NB4 (cell line): ENCODE measurements around the gene PROX1.

Experiments used
- DNase-seq: peaks from one replicate; pipeline ENCODE4 v3.0.0; 2010; ENCODE audit warnings: low read depth
- H3K4me3 ChIP-seq: one replicate; pipeline ENCODE4 v1.5.1; 2011; ENCODE audit warnings: mild to moderate bottlenecking, low read depth, low read length, moderate library complexity
- MYC ChIP-seq: IDR thresholded peaks from 2 replicates; pipeline ENCODE4 v1.6.1; 2011; ENCODE audit warnings: low read depth, low read length
- POLR2A ChIP-seq: IDR thresholded peaks from 2 replicates; pipeline ENCODE4 v1.6.1; 2011; ENCODE audit warnings: mild to moderate bottlenecking; ENCODE audit not compliant: insufficient read length; ENCODE audit errors: extremely low read depth
- TF ChIP-seq, protein P1 (sequence below): IDR thresholded peaks from 2 replicates; pipeline ENCODE4 v1.6.1; 2011; ENCODE audit warnings: low read depth, low read length
- TF ChIP-seq, protein P2 (sequence below): IDR thresholded peaks from one replicate; pipeline ENCODE4 v1.5.1; 2012; ENCODE audit warnings: low read depth, low read length

The PROX1 gene

DNA sequence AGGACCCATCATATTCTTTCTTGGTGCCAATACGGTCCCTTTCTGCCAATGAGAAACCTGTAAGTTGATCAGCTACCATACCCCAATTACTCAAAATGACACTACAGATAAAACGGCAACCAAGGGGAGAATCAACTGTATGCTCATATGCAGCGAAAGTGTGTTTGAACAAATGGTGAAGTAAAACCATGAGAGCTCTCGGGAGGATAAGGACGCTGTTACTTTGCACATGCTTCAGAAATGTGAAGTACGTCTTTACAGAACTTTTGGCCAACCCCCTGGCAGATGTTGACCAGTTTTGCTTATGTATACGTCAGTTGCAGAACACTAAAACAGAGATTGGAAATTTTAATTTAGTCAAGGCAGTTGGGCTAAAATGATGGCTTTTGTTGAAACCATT lies 79.6 kb downstream of the PROX1 start:
- no peak for DNase-seq
- H3K4me3 ChIP-seq: no peak overlapping the region
- TF ChIP-seq, protein P1, sequence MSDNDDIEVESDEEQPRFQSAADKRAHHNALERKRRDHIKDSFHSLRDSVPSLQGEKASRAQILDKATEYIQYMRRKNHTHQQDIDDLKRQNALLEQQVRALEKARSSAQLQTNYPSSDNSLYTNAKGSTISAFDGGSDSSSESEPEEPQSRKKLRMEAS: no peak
- TF ChIP-seq, protein P2, sequence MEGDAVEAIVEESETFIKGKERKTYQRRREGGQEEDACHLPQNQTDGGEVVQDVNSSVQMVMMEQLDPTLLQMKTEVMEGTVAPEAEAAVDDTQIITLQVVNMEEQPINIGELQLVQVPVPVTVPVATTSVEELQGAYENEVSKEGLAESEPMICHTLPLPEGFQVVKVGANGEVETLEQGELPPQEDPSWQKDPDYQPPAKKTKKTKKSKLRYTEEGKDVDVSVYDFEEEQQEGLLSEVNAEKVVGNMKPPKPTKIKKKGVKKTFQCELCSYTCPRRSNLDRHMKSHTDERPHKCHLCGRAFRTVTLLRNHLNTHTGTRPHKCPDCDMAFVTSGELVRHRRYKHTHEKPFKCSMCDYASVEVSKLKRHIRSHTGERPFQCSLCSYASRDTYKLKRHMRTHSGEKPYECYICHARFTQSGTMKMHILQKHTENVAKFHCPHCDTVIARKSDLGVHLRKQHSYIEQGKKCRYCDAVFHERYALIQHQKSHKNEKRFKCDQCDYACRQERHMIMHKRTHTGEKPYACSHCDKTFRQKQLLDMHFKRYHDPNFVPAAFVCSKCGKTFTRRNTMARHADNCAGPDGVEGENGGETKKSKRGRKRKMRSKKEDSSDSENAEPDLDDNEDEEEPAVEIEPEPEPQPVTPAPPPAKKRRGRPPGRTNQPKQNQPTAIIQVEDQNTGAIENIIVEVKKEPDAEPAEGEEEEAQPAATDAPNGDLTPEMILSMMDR: no peak
- TF ChIP-seq MYC: no peak
- no peak for TF ChIP-seq POLR2A

DNA sequence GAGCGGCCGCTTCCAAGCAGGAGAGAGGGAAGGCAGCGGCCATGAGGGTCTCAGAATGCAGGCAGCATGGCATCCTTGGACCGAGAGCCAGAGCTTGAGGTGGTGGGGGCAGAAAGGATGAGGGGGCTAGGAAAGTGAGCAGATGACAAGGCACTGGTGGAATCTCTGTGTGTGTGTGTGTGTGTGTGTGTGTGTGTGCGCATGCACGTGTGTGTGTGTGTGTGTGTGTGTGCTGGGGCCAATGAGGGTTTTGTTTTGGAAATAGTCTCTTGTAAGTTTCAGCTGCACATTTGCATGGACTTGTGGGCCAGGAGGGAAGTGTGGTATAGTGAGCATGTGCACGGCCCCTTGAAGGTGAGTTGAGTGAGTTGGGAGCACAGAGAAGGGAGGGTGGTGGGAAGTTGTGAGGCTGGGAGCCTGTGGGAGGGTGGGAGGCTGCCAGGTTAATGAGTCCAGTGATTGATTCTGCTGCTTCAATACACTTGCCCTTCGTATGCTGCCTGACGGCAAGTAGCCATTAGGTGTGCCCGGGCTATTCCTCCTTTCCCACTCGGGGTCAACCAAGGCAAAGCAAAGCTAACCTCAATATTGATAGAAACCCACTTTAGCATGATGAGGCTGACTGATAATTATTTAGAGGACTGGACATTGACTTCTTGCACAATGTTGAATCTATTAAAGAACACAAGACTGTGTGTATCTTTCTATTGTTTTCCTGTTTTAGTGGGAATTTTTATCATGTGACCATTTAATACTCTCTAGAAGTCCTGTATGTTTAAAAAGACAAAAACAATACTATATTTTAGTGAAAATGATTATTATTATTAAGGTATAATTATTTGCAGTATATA lies 80.3 kb downstream of the PROX1 start:
- DNase-seq: no peak
- no peak overlapping the region for H3K4me3 ChIP-seq
- TF ChIP-seq, protein P2: no peak
- TF ChIP-seq, protein P1: no peak
- no peak for TF ChIP-seq MYC
- TF ChIP-seq POLR2A: no peak

DNA sequence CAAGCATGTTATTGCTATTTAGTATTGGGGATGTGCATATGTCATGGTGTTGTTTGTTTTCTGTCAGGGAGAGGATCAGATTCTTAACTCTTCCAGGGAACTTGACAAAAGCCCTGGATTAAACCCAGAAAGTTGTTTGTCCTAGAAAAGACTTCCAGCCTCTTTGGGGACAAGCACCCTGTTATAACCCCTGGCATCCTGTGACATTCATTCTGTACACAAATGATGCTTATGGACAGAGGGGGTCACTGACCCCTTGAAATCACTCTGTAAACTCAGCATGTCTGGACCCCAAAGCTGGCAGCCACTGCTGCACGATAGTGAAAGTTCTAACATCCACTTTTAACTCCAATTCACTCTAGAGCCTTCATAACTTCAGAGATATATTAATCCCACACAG lies 81.2 kb downstream of the PROX1 start:
- H3K4me3 ChIP-seq: no peak overlapping the region
- DNase-seq: no peak
- TF ChIP-seq MYC (no peak), POLR2A (no peak)
- TF ChIP-seq, protein P1: no peak
- TF ChIP-seq, protein P2: no peak

DNA sequence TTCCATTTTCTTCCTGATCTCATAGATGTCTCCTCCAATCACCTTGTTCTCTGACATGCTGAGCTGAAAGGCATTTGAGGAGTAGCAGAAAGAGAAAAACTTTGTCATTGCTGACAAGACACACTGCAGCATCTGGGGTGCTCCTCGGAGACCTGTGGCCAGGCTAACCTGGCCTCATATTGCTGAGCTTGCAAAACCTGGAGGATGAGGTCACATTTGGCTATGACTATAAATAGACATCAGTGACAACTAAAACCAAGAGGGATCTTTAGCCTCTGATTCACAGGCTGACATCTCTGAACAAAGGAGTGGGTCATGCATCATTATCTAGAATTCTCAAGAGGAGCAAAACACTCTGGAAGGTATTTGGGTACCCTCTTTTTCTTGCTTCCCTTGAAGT lies 83.7 kb downstream of the PROX1 start:
- no peak for DNase-seq
- H3K4me3 ChIP-seq: no peak overlapping the region
- TF ChIP-seq, protein P2: no peak
- TF ChIP-seq MYC (no peak), POLR2A (no peak)
- TF ChIP-seq, protein P1: no peak

DNA sequence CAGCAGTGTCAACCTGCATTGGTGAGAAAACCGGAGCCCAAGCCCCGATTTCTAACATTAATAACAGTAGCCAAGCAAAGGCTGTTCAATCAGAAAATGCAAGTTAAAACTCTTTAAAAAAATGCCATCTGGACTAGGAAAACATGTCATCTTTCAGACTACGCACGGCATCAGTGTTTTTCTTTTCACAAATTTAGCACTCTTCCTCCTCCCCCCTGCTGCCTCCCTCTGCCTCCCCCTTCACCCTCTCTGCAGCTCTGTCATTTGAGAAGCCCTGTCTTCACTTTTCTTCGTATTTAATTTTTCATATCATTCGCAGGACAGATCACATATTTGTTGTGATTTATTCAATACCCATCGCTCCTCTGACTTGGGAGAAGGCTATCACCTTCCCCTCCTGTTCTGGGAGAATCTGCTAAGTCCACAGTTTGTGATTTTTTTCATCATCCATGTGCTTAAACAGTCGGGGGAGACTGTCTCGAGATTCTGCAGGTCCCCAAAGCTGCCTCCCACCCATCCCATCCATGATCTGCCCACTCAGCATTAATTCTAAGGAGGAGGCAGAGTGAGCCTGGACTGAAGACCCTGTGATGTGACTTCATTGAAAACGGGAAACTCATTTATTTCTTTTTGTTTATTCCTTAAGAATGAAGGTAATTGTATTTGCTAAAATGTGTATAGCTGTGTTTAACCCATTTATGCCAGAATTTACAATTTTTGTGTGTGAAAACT lies 84.8 kb downstream of the PROX1 start:
- TF ChIP-seq, protein P1: no peak
- TF ChIP-seq POLR2A (no peak), MYC (no peak)
- TF ChIP-seq, protein P2: no peak
- DNase-seq: no peak
- H3K4me3 ChIP-seq: no peak overlapping the region
